HL-60 (cell line): ENCODE measurements around the gene PHKG2.

ENCODE experiments used
- POLR2AphosphoS5 ChIP-seq: IDR thresholded peaks from 2 replicates; pipeline ENCODE4 v1.6.1; 2012; ENCODE audit warnings: low read depth
- TF ChIP-seq, protein P1 (sequence below): IDR thresholded peaks from one replicate; pipeline ENCODE4 v1.5.1; 2011; ENCODE audit warnings: low read length, control low read depth, inconsistent platforms; ENCODE audit not compliant: insufficient read depth

DNA sequence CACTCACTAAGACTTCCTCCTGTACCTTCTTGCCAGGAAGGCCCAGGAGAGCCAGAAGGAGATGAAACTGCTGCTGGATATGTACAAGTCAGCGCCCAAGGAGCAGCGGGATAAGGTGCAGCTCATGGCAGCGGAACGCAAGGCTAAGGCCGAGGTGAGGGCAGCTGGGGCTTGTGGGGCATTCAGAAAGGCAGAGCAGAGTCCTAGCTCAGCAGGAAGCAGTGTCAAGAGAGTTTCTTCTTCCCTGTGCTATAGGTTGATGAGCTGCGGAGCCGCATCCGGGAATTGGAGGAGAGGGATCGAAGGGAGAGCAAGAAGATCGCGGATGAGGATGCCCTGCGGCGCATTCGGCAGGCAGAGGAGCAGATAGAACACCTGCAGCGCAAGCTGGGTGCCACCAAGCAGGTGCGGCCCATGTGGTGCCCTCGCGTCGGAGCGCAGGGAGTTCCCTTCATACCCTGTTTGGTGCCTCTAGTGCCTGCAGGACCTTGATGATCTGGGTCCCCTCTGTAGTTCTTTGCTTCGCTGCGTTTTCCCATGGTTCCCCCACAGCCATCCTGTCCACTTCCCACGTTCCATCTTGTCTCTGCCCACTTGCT lies 20.5 kb downstream of the PHKG2 start:
- TF ChIP-seq, protein P1, sequence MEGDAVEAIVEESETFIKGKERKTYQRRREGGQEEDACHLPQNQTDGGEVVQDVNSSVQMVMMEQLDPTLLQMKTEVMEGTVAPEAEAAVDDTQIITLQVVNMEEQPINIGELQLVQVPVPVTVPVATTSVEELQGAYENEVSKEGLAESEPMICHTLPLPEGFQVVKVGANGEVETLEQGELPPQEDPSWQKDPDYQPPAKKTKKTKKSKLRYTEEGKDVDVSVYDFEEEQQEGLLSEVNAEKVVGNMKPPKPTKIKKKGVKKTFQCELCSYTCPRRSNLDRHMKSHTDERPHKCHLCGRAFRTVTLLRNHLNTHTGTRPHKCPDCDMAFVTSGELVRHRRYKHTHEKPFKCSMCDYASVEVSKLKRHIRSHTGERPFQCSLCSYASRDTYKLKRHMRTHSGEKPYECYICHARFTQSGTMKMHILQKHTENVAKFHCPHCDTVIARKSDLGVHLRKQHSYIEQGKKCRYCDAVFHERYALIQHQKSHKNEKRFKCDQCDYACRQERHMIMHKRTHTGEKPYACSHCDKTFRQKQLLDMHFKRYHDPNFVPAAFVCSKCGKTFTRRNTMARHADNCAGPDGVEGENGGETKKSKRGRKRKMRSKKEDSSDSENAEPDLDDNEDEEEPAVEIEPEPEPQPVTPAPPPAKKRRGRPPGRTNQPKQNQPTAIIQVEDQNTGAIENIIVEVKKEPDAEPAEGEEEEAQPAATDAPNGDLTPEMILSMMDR, result no peak
- TF ChIP-seq POLR2AphosphoS5, result no peak
